H1 (cell line): ENCODE measurements around the gene ATP5F1A. TPM values are rescaled to one million over a fixed set of nuclear protein-coding genes. Genes with fewer than 3 reads are reported as not detected.
A peak's percentile ranks its signal among the peaks of the same experiment; 100 is the strongest.

Source experiments
- CTCF ChIA-PET: fragments of 300-600 bp; sonication (Branson Sonifier 250); formaldehyde crosslinking; loops from one replicate; lab custom pipeline; 2021; ENCODE audit not compliant: partially characterized antibody; lab: Charles Lee
- POLR2A ChIA-PET: fragments of 300-600 bp; sonication (Branson Sonifier 250); formaldehyde crosslinking; loops from one replicate; lab custom pipeline; 2021; ENCODE audit warnings: inconsistent platforms; ENCODE audit not compliant: partially characterized antibody; lab: Charles Lee
- DNase-seq, 2 experiments: peaks; one replicate each; pipeline versions ENCODE4 v3.0.0 to v3.0.0-alpha.2; 2010 to 2022; ENCODE audit warnings: low spot score in 2 of 2, low read depth in 1 of 2, mixed read lengths in 1 of 2
- FAIRE-seq: peaks from 2 replicates; lab custom pipeline; 2011; peaks lifted over from hg19 to GRCh38; lab: Jason Lieb, UNC
- H2AFZ ChIP-seq: 2 replicates; pipeline ENCODE4 v1.8.1; 2012; ENCODE audit warnings: low read length, inconsistent platforms
- H2AK5ac ChIP-seq: 2 replicates; pipeline ENCODE4 v1.6.1; 2013; ENCODE audit warnings: low read depth, low read length
- H2BK120ac ChIP-seq: replicated peaks from 2 replicates; pipeline ENCODE3; 2013; ENCODE audit warnings: low read depth, low read length, inconsistent platforms
- H2BK12ac ChIP-seq: 2 replicates; pipeline ENCODE4 v1.6.1; 2013; ENCODE audit warnings: low read depth, low read length
- H2BK15ac ChIP-seq: 2 replicates; pipeline ENCODE4 v1.6.1; 2013; ENCODE audit warnings: low read length
- H2BK20ac ChIP-seq: 2 replicates; pipeline ENCODE4 v1.6.1; 2013; ENCODE audit warnings: low read length
- H2BK5ac ChIP-seq: 2 replicates; pipeline ENCODE4 v1.6.1; 2013; ENCODE audit warnings: low read depth, low read length
- H3K14ac ChIP-seq: 2 replicates; pipeline ENCODE4 v1.6.1; 2013; ENCODE audit warnings: inconsistent platforms; ENCODE audit not compliant: insufficient read length
- H3K18ac ChIP-seq: 2 replicates; pipeline ENCODE4 v1.6.1; 2013; ENCODE audit warnings: low read length; ENCODE audit errors: extremely low read depth
- H3K23ac ChIP-seq: 2 replicates; pipeline ENCODE4 v1.6.1; 2013; ENCODE audit warnings: inconsistent platforms; ENCODE audit not compliant: insufficient read length
- H3K23me2 ChIP-seq: 2 replicates; pipeline ENCODE4 v1.6.1; 2013; ENCODE audit warnings: low read depth, low read length
- H3K27ac ChIP-seq: 2 replicates; pipeline ENCODE4 v1.6.1; 2011; ENCODE audit warnings: low read depth, low read length, inconsistent platforms
- H3K27me3 ChIP-seq, 4 experiments: replicated peaks in 1 of 4; 1 replicate in 1 of 4; 2 replicates in 3 of 4; pipeline versions ENCODE4 v1.6.1 to v1.8.1; 2011 to 2013; ENCODE audit warnings: low read length in 3 of 4, mild to moderate bottlenecking in 3 of 4, inconsistent platforms in 2 of 4, mixed read lengths in 2 of 4, moderate library complexity in 1 of 4; ENCODE audit not compliant: control insufficient read depth in 3 of 4, insufficient read depth in 3 of 4; ENCODE audit errors: extremely low read depth in 1 of 4
- H3K36me3 ChIP-seq, 4 experiments: 2 replicates each; pipeline versions ENCODE4 v1.6.1 to v1.8.1; 2011 to 2013; ENCODE audit warnings: mild to moderate bottlenecking in 4 of 4, low read length in 3 of 4, moderate library complexity in 2 of 4, control low read depth in 1 of 4, inconsistent platforms in 1 of 4; ENCODE audit not compliant: insufficient read depth in 4 of 4, control insufficient read depth in 2 of 4
- H3K4ac ChIP-seq: replicated peaks from 2 replicates; pipeline ENCODE3; 2013; ENCODE audit warnings: low read length, low read depth, mixed read lengths, inconsistent platforms; ENCODE audit not compliant: insufficient read length
- H3K4me1 ChIP-seq, 4 experiments: replicated peaks in 1 of 4; 1 replicate in 1 of 4; 2 replicates in 3 of 4; pipeline versions ENCODE4 v1.6.1 to v1.8.1; 2011 to 2013; ENCODE audit warnings: low read length in 3 of 4, inconsistent platforms in 2 of 4, mixed read lengths in 1 of 4; ENCODE audit not compliant: insufficient read depth in 4 of 4, control insufficient read depth in 3 of 4
- H3K4me2 ChIP-seq, 2 experiments: 2 replicates each; pipeline versions ENCODE4 v1.6.1 to v1.8.1; 2011 to 2013; ENCODE audit warnings: low read depth in 2 of 2, low read length in 2 of 2, control low read depth in 1 of 2, inconsistent platforms in 1 of 2, mild to moderate bottlenecking in 1 of 2; ENCODE audit not compliant: insufficient read depth in 1 of 2
- H3K4me3 ChIP-seq, 4 experiments: fragments of 200-600, 300-600 bp in 1 of 4; sonication (generic), shearing (Covaris generic), sonication (Bioruptor Twin) in 1 of 4; 2 replicates each; pipeline versions ENCODE4 v1.5.1 to v1.8.1; 2011 to 2016; ENCODE audit warnings: low read length in 4 of 4, low read depth in 3 of 4, control low read depth in 2 of 4, inconsistent platforms in 2 of 4, mild to moderate bottlenecking in 2 of 4, mixed read lengths in 1 of 4, moderate library complexity in 1 of 4; ENCODE audit not compliant: insufficient read depth in 2 of 4; ENCODE audit errors: extremely low read depth in 1 of 4
- H3K56ac ChIP-seq: replicated peaks from 2 replicates; pipeline ENCODE3; 2013; ENCODE audit warnings: low read depth, mild to moderate bottlenecking, mixed read lengths, low read length, inconsistent platforms; ENCODE audit not compliant: insufficient read length
- H3K79me1 ChIP-seq: 2 replicates; pipeline ENCODE4 v1.6.1; 2013; ENCODE audit warnings: low read depth, low read length, control low read depth
- H3K79me2 ChIP-seq, 2 experiments: 2 replicates each; pipeline versions ENCODE4 v1.6.1 to v1.8.1; 2012 to 2013; ENCODE audit warnings: low read length in 2 of 2, mild to moderate bottlenecking in 2 of 2, inconsistent platforms in 1 of 2; ENCODE audit not compliant: insufficient read depth in 2 of 2, control insufficient read depth in 1 of 2
- H3K9ac ChIP-seq, 4 experiments: replicated peaks in 1 of 4; 1 replicate in 1 of 4; 2 replicates in 3 of 4; pipeline versions ENCODE4 v1.6.1 to v1.8.1; 2011 to 2013; ENCODE audit warnings: low read depth in 3 of 4, low read length in 3 of 4, control low read depth in 2 of 4, mild to moderate bottlenecking in 2 of 4, moderate library complexity in 2 of 4, inconsistent platforms in 1 of 4; ENCODE audit errors: extremely low read depth in 1 of 4
- H3K9me3 ChIP-seq, 2 experiments: 2 replicates each; pipeline versions ENCODE4 v1.6.1 to v1.8.1; 2012 to 2013; ENCODE audit warnings: mild to moderate bottlenecking in 2 of 2, moderate library complexity in 2 of 2, control low read depth in 1 of 2, inconsistent platforms in 1 of 2, low read depth in 1 of 2, low read length in 1 of 2, mixed read lengths in 1 of 2; ENCODE audit not compliant: insufficient read depth in 2 of 2
- H4K20me1 ChIP-seq, 2 experiments: replicated peaks in 1 of 2; 2 replicates each; pipeline versions ENCODE3 to v1.8.1; 2011 to 2013; ENCODE audit warnings: inconsistent platforms in 2 of 2, low read length in 2 of 2, mild to moderate bottlenecking in 1 of 2; ENCODE audit not compliant: insufficient read depth in 2 of 2, control insufficient read depth in 1 of 2
- H4K5ac ChIP-seq: 2 replicates; pipeline ENCODE4 v1.6.1; 2013; ENCODE audit warnings: low read length, low read depth, mixed read lengths, inconsistent platforms; ENCODE audit not compliant: insufficient read length
- H4K8ac ChIP-seq: 2 replicates; pipeline ENCODE4 v1.8.0; 2013; ENCODE audit warnings: mild to moderate bottlenecking, moderate library complexity, low read length, inconsistent platforms; ENCODE audit not compliant: insufficient read depth; ENCODE audit errors: extremely low read depth
- H4K91ac ChIP-seq: replicated peaks from 2 replicates; pipeline ENCODE3; 2013; ENCODE audit warnings: low read length, mixed read lengths, inconsistent platforms; ENCODE audit not compliant: insufficient read length
- BRCA1 ChIP-seq: IDR thresholded peaks from 2 replicates; pipeline ENCODE4 v1.6.1; 2012; ENCODE audit warnings: low read depth, low read length, improper control_type of control experiment
- CBX5 ChIP-seq: fragments of 300-800, 300-1000 bp; sonication (generic); IDR thresholded peaks from 2 replicates; pipeline ENCODE4 v1.7.1; 2016; ENCODE audit warnings: antibody characterized with exemption, low read length, low read depth
- CBX8 ChIP-seq: fragments of 300-800, 300-1000 bp; sonication (generic); IDR thresholded peaks from 2 replicates; pipeline ENCODE4 v1.7.1; 2016; ENCODE audit warnings: low read depth, low read length, borderline replicate concordance
- CEBPB ChIP-seq: IDR thresholded peaks from 2 replicates; pipeline ENCODE4 v1.6.1; 2012; ENCODE audit warnings: low read depth, low read length
- CREB1 ChIP-seq: IDR thresholded peaks from 2 replicates; pipeline ENCODE4 v1.6.1; 2012; ENCODE audit warnings: inconsistent platforms
- EZH2 ChIP-seq: fragments of 200-600 bp; sonication (generic); IDR thresholded peaks from 2 replicates; pipeline ENCODE4 v1.7.1; 2012; ENCODE audit warnings: low read depth, mild to moderate bottlenecking, moderate library complexity, low read length, inconsistent platforms; ENCODE audit not compliant: severe bottlenecking
- GTF2F1 ChIP-seq: IDR thresholded peaks from 2 replicates; pipeline ENCODE4 v1.6.1; 2012; ENCODE audit warnings: low read depth, low read length, improper control_type of control experiment, borderline replicate concordance
- KDM4A ChIP-seq: IDR thresholded peaks from one replicate; pipeline ENCODE4 v1.7.1; 2012; ENCODE audit warnings: low read depth, mild to moderate bottlenecking, moderate library complexity, low read length, inconsistent platforms; ENCODE audit not compliant: severe bottlenecking
- RAD21 ChIP-seq, 2 experiments: IDR thresholded peaks in 1 of 2; conservative IDR thresholded peaks in 1 of 2; 2 replicates each; pipeline ENCODE4 v1.6.1; 2011; ENCODE audit warnings: low read depth in 2 of 2, low read length in 2 of 2, improper control_type of control experiment in 1 of 2, inconsistent platforms in 1 of 2, mild to moderate bottlenecking in 1 of 2, moderate library complexity in 1 of 2
- RFX5 ChIP-seq: IDR thresholded peaks from 2 replicates; pipeline ENCODE4 v1.6.1; 2011; ENCODE audit warnings: low read depth, low read length, improper control_type of control experiment, borderline replicate concordance
- SIX5 ChIP-seq: IDR thresholded peaks from 2 replicates; pipeline ENCODE4 v1.6.1; 2011; ENCODE audit warnings: mild to moderate bottlenecking, low read depth, low read length
- SP4 ChIP-seq: IDR thresholded peaks from 2 replicates; pipeline ENCODE4 v1.6.1; 2012; ENCODE audit warnings: low read length, inconsistent platforms
- TBP ChIP-seq: IDR thresholded peaks from 2 replicates; pipeline ENCODE4 v1.6.1; 2011; ENCODE audit warnings: low read depth, low read length, improper control_type of control experiment
- TEAD4 ChIP-seq: IDR thresholded peaks from 2 replicates; pipeline ENCODE4 v1.6.1; 2012; ENCODE audit warnings: low read depth, low read length, inconsistent platforms, mixed read lengths
- YY1 ChIP-seq: IDR thresholded peaks from 2 replicates; pipeline ENCODE4 v1.6.1; 2011; ENCODE audit warnings: low read depth, mild to moderate bottlenecking, low read length
- WGBS, 2 experiments: shearing (Covaris generic) in 1 of 2; methylation state at CpG; one replicate each; pipeline versions ENCODE4 v1.1.6 to v1.1.7; 2013 to 2015; ENCODE audit warnings: low lambda C conversion rate in 2 of 2, mixed read lengths in 2 of 2, inconsistent platforms in 1 of 2, low coverage in 1 of 2, missing lambda C conversion rate in 1 of 2; ENCODE audit not compliant: insufficient replicate concordance in 2 of 2, insufficient coverage in 1 of 2, insufficient read length in 1 of 2; ENCODE audit errors: extremely low coverage in 1 of 2, missing lambda C conversion rate in 1 of 2; 5-methylcytosine and 5-hydroxymethylcytosine counted together
- polyA plus RNA-seq, 7 experiments: library from polyadenylated mRNA; depleted of rRNA in 3 of 7; stranded (reverse) in 5 of 7; unstranded in 2 of 7; fragments of >200 nt in 5 of 7; fragments of 200-250 nt in 2 of 7; gene quantifications; 1 replicate in 5 of 7; 2 replicates in 1 of 7; 4 replicates in 1 of 7; pipeline versions ENCODE4 v1.2.1 to v1.2.3, GENCODE V29; 2011 to 2013; ENCODE audit warnings: missing spikeins in 2 of 7, mixed read lengths in 2 of 7
- total RNA-seq: library from RNA; stranded (reverse); fragmentation: NEBNext Ultra II Directional; extraction: Animal tissue kit (Norgen Biotek cat#: 25700); gene quantifications from 2 replicates; pipeline ENCODE4 v1.2.1, GENCODE V29; 2021

The ATP5F1A gene
- total and polyA plus RNA-seq, 2 of the 8 experiments (the other 6 are each of a cell fraction or from before 2014, with no cell fraction given): 685 to 970 TPM

DNA sequence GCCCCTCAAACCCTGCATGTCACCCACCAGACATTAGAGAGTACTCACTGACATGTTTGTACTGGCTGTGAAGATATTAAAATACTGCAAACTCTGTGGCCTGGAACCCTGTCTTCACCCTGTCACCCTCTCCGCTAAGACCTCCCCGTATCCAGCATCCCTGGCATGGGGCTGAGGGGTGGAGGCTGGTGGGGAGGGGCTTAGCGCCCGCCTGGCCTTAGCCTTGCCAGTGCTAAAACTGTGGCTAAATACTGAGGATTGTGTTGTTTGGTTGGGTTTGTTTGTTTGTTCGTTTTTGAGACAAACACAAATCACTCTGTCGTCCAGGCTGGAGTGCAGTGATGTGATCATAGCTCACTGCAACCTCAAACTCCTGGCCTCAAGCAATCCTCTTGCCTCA is 27.9 kb downstream of the ATP5F1A start:
- H3K9ac ChIP-seq: no peak overlapping the region
- H3K56ac ChIP-seq: no peak overlapping the region
- H3K27ac ChIP-seq: no peak overlapping the region
- H2BK20ac ChIP-seq: no peak overlapping the region
- no peak overlapping the region for H3K18ac ChIP-seq
- H3K23ac ChIP-seq: no peak overlapping the region
- H3K14ac ChIP-seq: no peak overlapping the region
- no peak overlapping the region for H4K5ac ChIP-seq
- peaks cover 0 to 3% of the 10 kb centered on the region in 2 experiments for H4K20me1 ChIP-seq
- peaks cover 11% of the 10 kb centered on the region; the same call in 1 of the 2 replicates for H3K23me2 ChIP-seq
- no peak overlapping the region for H2AFZ ChIP-seq
- peaks cover 0 to 6% (median 0%) of the 10 kb centered on the region in 4 experiments; a peak in 2 of 7 replicates for H3K4me1 ChIP-seq
- H3K79me2 ChIP-seq: no peaks in the 10 kb centered on the region
- FAIRE-seq (no peak), DNase-seq (peak in 1 of 2 experiments; percentile 35)
- no peak overlapping the region for H4K91ac ChIP-seq
- H3K4me3 ChIP-seq: no peak overlapping the region
- no peak overlapping the region for H3K4ac ChIP-seq
- H2BK15ac ChIP-seq: no peak overlapping the region
- no peak overlapping the region for H2BK120ac ChIP-seq
- no peak overlapping the region for H2BK12ac ChIP-seq
- H2BK5ac ChIP-seq: no peak overlapping the region
- ChIA-PET CTCF (interaction anchor here (0.6 to 0.7 kb wide), 2 partner anchors 96 to 164 kb away, joined by 4 to 5 read pairs; no protein-coding TSS in a partner anchor), POLR2A (interaction anchor here (1.3 kb wide), 1 partner anchor 10 kb away, joined by 3 read pairs; no protein-coding TSS in a partner anchor)
- peaks cover 4 to 31% (median 28%) of the 10 kb centered on the region in 4 experiments for H3K27me3 ChIP-seq
- WGBS, 2 experiments: 73% methylated on average over 6 of the region's 6 CpGs; no CpG with 5 or more reads in 1 of the 2 experiments
- H3K9me3 ChIP-seq: no peaks in the 10 kb centered on the region
- no peak overlapping the region for H4K8ac ChIP-seq
- H3K79me1 ChIP-seq: no peaks in the 10 kb centered on the region
- no peaks in the 10 kb centered on the region for H3K36me3 ChIP-seq
- H2AK5ac ChIP-seq: no peak overlapping the region
- no peak overlapping the region for H3K4me2 ChIP-seq
- TF ChIP-seq GTF2F1: no peak
- TF ChIP-seq KDM4A: no peak
- TF ChIP-seq RAD21 (IDR thresholded peaks at IDR 0.05 in 1 of 2, conservative IDR thresholded peaks at IDR 0.05 in 1 of 2; ENCODE audit: low read depth in 2 of 2, low read length in 2 of 2): no peak
- no peak for TF ChIP-seq CEBPB
- TF ChIP-seq SIX5: no peak
- TF ChIP-seq YY1: no peak
- no peak for TF ChIP-seq BRCA1
- no peak for TF ChIP-seq EZH2
- TF ChIP-seq RFX5: no peak
- no peak for TF ChIP-seq CBX5
- no peak for TF ChIP-seq TEAD4
- no peak for TF ChIP-seq CBX8
- TF ChIP-seq CREB1: no peak
- no peak for TF ChIP-seq TBP
- TF ChIP-seq SP4: no peak
